NCI-H1417 treated with DMSO at 0.1 percent for 48 hours (cell line): ENCODE data around the gene GIMAP6.
"Not testable (repeated sequence)": the region's sequence is repeated elsewhere in the genome, so short reads cannot be mapped to it uniquely, and the experiment has no call there.

Experiments
- DNase-seq: peaks from one replicate; lab custom pipeline; 2025; lab: John Stamatoyannopoulos, UW

Gene GIMAP6

DNA sequence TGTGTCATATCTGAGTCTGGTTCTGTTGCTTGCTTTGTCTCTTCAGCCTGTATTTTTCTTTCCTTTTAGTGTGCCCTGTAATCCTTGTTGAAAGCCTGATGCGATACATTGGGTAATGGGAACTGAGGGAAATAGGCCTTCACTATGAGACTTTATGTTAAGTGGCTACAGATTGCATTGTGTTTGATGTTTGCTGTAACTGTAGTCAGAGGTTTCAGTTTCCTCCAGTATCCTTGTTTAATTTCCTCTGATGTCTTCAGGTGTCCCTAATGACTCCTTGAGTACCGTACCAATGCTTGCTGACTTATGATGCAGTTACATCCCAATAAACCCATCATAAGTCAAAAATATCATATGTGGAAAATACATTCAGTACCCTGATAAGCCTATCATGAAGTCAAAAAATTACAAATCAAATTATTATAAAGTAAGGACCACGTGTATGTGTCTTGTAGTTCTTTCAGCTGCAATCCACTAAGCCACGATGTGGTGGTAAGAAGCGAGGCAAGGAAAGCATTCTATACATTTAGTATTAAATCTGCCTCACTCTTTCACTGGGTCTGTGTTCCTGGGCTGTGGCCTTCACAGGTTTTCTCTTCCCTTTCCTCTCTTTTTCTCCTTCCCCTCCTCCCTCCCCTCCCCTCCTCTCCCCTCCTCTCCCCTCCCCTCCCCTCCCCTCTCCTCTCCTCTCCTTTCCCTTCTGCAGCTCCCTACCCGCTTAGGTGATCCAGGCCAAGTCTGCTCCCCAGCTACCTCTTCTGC lies 13.3 kb upstream of the GIMAP6 start:
- DNase-seq = no peak

DNA sequence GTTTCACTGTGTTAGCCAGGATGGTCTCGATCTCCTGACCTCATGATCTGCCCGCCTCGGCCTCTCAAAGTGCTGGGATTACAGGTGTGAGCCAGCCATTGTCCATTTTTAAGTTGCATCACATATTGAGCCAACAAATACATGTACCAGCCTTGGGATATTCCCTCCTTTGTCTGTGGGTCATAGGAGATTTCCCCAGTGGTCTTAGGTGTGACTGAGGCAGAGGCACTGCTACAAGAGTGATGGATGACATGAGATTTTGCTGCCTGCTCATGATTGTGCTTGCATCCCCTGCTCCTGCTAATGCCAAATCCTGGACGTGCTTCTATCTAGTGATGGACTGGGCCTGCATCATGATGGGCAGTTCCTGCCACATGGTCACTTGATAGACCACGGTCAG lies 10.7 kb upstream of the GIMAP6 start:
- DNase-seq = no peak

DNA sequence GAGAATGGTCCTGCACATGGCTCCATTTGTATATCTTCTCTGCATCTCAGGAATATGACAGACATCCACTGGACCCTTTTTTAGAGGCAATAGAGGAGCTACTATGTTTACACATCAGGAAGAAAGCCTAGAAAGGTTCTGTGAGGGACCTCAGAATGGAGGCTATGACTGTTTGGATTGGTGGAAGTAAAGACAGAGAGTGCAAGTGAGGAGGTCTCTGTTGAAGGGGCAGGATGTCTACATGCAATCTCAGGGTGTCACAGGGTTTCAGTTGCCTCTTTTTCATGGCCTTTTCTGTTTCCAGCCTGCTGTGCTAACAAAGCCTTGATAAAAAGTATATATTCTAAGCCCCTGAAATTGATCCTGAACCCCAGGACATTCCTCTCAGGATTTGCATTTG lies 9.7 kb upstream of the GIMAP6 start:
- no peak for DNase-seq

DNA sequence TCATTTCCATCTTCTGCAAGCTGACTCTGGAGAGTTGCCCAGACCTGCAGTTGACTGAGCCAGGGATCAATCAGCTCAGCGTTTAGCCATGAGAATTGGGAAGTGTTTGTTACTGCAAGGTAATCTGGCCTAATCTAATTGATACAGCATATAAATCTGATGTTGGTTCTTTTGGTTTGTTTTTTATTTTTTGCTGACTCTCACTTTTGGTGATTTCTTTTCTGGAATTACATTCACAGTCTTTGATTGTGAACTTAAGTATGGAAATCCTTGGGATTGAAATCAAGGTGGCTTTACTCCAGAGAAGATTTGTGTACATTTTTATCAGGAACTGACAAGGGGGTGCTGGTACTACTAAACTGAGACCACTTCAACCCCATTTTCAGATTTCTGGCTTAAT lies 1.7 kb upstream of the GIMAP6 start:
- no peak for DNase-seq

- DNase-seq = no peak
These were observed 930 bp downstream of the GIMAP6 start for GRCh38 chr7:150631084-150631826.

DNA sequence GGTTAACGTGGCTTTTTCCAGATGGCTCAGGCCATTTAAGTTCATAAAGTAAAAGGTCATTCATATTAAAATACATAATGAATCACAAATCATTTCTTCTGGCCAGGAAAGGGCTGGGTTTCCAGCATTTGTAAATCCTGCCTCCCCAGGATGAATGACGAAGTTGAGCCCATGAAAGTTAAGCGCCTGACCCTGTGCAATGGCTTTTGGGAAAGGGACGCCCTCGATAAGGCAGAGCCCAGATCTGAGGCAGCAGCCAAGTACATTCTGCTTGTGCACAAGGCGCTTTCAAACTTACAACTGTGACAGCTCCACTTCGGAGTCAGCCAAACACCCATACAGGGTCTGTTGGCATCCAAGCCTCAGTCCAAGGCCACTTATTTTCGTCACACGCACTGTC lies 2.8 kb downstream of the GIMAP6 start:
- DNase-seq = no peak

DNA sequence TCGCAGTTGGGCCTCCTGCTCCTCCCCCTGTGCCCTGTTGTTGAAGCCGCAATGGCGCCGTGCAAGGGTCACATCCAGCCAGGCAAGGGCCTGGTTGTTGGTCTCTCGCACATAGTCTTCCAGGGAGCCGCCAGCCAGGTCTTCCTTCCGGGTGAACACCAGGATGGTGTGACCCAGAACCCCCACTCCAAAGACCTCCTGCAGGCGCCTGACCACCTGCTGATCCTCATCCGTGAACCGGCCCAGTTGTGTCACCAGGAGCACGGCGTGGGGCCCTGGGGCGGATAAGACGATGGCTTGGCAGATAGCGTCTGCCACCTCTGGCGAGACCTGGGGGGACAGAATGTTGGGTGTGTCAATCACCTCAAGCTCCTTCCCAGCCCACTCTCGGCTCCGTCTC lies 4.2 kb downstream of the GIMAP6 start:
- no peak for DNase-seq

- no peak for DNase-seq
These were observed 5.5 kb downstream of the GIMAP6 start for GRCh38 chr7:150626696-150627095.

DNA sequence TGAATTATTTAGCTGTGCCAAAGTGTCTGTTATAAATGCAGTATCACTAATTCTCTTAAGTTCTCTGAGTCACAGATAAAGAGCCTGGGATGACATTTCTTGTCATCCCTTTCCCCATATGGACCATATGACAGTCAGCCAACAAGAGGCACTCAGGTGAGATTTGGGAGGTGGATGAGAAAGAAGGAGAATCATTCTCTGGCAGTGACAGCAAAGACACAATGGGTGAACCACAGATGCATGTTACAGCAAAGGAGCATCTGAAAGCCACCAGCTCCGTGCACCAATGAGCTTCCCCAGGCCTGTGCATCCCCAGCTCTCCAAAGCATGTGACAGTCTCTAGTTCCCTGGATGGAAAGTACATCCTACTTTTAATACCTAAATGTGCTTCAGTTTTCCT lies 10.8 kb downstream of the GIMAP6 start:
- no peak for DNase-seq

DNA sequence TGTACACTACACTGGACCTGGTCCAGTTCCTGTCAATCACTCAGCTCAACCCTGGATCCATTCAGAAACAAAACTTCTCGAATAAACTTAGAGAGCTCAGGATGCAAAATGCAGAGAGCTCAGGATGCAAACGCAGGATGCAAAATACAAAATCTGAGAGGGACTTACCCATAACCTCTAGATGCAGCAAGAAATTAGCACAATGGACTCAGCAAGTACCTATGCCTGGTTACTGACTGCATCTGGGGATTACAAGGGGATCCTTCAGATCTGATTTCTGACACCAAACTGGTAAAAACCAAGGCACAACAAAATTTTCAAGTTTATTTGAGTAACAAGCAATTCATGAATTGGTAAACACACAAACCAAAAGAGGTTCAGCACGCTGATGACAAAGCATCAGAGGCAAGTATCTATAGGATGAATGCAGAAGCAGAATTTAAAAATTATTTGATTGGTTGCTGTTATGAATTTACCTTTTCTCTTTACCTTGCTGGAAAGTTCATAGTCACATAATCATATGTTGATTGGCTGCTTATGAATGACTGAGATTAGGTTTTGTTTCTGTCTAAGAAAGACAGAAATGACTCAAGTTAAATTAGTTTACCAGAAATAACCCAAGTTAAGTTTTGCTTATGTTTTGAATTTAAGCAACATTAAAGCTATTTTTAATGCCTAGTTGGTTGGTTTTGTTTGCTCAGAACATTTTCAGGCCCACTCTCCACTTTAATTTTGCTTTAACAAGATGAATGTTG lies 11.4 kb downstream of the GIMAP6 start:
- no peak for DNase-seq

DNA sequence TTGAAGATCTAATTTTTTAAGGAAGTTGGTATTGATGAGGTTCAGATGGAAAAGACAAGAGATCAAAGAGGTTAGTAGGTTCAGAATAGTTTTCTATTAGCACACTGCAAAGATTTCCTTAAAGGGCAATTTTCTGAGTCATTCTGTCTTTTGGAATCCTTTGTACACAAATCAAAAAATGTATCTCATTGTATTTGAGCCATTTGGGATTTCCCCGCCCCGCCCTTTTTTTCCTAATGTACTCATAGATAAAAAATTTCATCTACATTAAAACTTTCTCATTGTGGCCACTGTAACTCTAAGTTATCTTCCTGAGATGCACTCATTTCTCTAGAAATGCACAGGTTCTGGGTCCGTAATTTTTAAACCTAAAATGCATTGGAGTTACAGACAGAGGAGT lies 12.1 kb downstream of the GIMAP6 start:
- DNase-seq = no peak

GRCh38 chr7:150615221-150615755 lies 16.9 kb downstream of the GIMAP6 start:
- not testable (repeated sequence) for DNase-seq

DNA sequence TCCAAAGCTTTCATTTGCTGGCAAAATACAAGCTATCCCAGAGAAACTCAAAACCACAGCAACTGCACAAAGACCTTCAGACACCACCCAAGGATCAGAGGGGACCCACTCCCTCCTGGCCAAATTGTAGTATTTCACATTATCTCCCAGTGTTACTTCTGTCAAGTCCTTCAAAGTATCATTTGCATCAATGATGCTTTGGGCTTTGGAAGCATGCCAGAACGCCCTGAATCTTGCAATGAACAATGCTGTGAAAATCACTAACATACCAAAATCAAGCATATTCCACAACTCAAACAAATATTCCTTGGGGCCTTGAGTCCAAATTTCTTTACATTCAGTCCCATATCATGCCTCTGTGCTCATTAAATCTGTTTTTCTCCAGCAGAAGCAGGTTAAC lies 17.8 kb downstream of the GIMAP6 start:
- not testable (repeated sequence) for DNase-seq

DNA sequence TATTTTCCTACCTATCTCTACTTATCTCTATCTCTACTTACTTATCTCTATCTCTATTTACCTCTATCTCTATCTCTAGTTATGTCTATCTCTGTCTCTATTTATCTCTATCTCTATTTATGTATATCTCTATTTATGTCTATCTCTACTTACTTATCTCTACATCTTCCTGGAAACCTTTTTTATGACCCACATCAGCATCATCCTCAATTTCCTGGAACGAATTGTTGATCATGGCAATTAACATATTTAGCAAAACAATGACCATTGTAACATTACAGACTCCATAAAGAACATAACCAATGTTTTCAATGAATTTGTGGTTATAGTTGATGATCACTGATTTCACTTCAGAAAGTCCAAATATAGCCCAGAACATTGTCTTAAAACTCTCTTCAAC lies 18.3 kb downstream of the GIMAP6 start:
- DNase-seq = no peak

- no peak for DNase-seq
These were observed 19.3 kb downstream of the GIMAP6 start for GRCh38 chr7:150612925-150613324.

GRCh38 chr7:150610233-150610632 lies 22.0 kb downstream of the GIMAP6 start:
- no peak for DNase-seq

DNA sequence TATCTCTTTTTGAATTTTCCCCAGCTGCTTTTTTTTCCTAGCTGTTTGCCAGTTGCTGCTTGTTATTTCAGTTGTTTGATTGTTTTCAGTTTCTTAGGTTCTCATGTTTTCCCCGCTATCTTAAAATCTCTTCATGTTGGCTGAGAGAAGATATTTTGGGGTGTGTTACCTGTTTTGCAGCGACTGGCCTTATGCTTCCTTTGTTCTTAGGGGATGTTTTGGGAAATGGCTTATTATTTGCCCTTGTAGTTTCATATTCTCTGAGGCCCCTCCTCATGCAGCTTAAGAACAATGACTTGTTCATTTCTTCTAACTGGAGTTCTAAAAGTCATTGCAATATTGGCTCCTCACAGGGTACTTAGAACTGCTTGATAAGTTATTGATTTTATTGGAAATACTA lies 28.6 kb downstream of the GIMAP6 start:
- not testable (repeated sequence) for DNase-seq

GRCh38 chr7:150595361-150595760 lies 36.8 kb downstream of the GIMAP6 start:
- no peak for DNase-seq

- DNase-seq = no peak
These were observed 37.4 kb downstream of the GIMAP6 start for GRCh38 chr7:150594805-150595204.

DNA sequence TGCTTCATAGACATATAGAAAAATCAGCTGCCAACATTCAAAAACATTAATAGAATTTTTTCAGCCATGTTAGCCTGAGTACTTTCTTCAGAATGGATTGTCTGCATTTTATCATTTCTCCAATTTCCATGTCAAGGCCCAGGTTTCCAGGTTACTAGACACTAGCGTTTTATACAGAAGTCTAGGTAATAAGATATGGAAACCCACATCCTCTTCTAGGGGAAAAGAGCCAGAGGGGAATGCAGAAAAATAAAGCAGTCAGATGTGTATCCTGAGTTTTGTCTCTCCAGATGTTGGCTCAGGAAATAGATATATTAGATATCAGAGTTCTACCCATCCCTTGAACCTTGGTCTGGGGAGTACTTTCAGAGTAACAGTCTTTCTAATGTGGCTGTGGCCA lies 44.6 kb downstream of the GIMAP6 start:
- DNase-seq = no peak

GRCh38 chr7:150586785-150587152 lies 45.4 kb downstream of the GIMAP6 start:
- no peak for DNase-seq

DNA sequence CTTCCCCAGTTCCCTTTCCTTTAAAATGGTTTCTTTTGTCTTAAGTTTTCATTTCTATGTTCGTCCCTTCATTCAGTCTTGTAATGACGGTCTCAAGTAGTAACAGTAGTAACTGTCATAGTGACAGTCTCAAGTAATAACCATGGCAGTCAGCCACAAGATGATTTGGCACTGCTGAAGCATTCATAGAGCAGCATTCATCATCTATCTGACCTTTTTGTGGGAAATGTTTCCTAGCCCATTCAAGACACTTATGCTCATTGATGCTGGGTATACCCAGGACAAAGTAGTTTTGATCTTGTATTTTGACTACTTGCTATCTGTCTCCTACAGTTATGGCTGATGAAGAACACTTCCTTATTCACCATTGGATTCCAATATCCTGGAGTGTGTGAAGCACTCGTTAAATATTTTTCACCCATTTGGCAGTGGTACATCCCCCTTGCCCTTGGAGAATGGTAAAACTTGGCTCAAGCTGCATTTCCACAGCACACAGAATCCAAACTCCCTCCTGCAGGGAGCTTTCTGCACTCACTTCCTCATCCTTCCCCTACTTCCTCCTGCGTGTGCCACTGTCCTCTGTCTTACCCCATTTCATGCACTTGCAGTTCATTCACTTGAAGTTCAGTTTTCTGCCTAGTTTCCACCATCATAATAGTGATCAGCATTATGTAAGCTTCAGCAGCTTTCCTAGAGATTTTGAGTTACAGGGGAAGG lies 46.0 kb downstream of the GIMAP6 start:
- no peak for DNase-seq
